IMR-90 (cell line): ENCODE measurements around the gene POFUT1. TPM values are rescaled to one million over a fixed set of nuclear protein-coding genes. Genes with fewer than 3 reads are reported as not detected.

Experiments used
- ATAC-seq: fragments of 200-7000 bp; cut with Tn5 transposase; 2 replicates; pipeline ENCODE4 v1.9.1; 2020; ENCODE audit warnings: low read depth, mild to moderate bottlenecking, moderate library complexity
- BruUV-seq: library from RNA; stranded (reverse); fragments of 400-500 nt; replicated peaks from 2 replicates; lab custom pipeline; 2021; lab: Mats Ljungman, UMichigan
- CTCF ChIA-PET: fragments of 300-600 bp; formaldehyde crosslinking; extraction: SDS; loops from one replicate; lab custom pipeline; 2021; ENCODE audit warnings: antibody characterized with exemption; lab: Yijun Ruan, JAX
- POLR2A ChIA-PET: fragments of 300-600 bp; sonication (Branson Sonifier 250); formaldehyde crosslinking; loops from one replicate; lab custom pipeline; 2022; ENCODE audit warnings: antibody characterized with exemption; ENCODE audit not compliant: unreplicated experiment; lab: Charles Lee
- DNase-seq: peaks from one replicate; pipeline ENCODE4 v3.0.0; 2013
- H2AFZ ChIP-seq: replicated peaks from 2 replicates; pipeline ENCODE3; 2013; ENCODE audit warnings: low read length, mild to moderate bottlenecking; ENCODE audit not compliant: poor library complexity
- H2AK5ac ChIP-seq: 2 replicates; pipeline ENCODE4 v1.6.1; 2013; ENCODE audit warnings: low read depth, low read length, inconsistent platforms
- H2AK9ac ChIP-seq: replicated peaks from 2 replicates; pipeline ENCODE3; 2013; ENCODE audit warnings: mild to moderate bottlenecking, low read depth, low read length, moderate library complexity; ENCODE audit not compliant: poor library complexity
- H2BK120ac ChIP-seq: 2 replicates; pipeline ENCODE4 v1.6.1; 2013; ENCODE audit warnings: low read depth, low read length, inconsistent platforms
- H2BK15ac ChIP-seq: 3 replicates; pipeline ENCODE4 v1.6.1; 2013; ENCODE audit warnings: low read depth, low read length, inconsistent platforms
- H2BK20ac ChIP-seq: 2 replicates; pipeline ENCODE4 v1.6.1; 2013; ENCODE audit warnings: low read depth, mild to moderate bottlenecking, inconsistent platforms, low read length, moderate library complexity
- H2BK5ac ChIP-seq: 2 replicates; pipeline ENCODE4 v1.6.1; 2013; ENCODE audit warnings: mild to moderate bottlenecking, low read depth, low read length, inconsistent platforms; ENCODE audit not compliant: poor library complexity, severe bottlenecking
- H3K14ac ChIP-seq: replicated peaks from 2 replicates; pipeline ENCODE4 v1.6.1; 2013; ENCODE audit warnings: low read depth, low read length, inconsistent platforms
- H3K18ac ChIP-seq: 2 replicates; pipeline ENCODE4 v1.6.1; 2013; ENCODE audit warnings: low read depth, low read length, control low read depth
- H3K23ac ChIP-seq: 2 replicates; pipeline ENCODE4 v1.6.1; 2013; ENCODE audit warnings: low read depth, low read length, inconsistent platforms
- H3K27ac ChIP-seq: 2 replicates; pipeline ENCODE4 v1.5.1; 2013; ENCODE audit warnings: mild to moderate bottlenecking, control low read depth, low read length; ENCODE audit not compliant: insufficient read depth
- H3K27me3 ChIP-seq: 2 replicates; pipeline ENCODE4 v1.6.1; 2013; ENCODE audit warnings: low read length; ENCODE audit not compliant: control insufficient read depth, insufficient read depth
- H3K36me3 ChIP-seq: 2 replicates; pipeline ENCODE4 v1.6.1; 2013; ENCODE audit warnings: low read length, mixed read lengths; ENCODE audit not compliant: control insufficient read depth, insufficient read depth
- H3K4ac ChIP-seq: 2 replicates; pipeline ENCODE4 v1.6.1; 2013; ENCODE audit warnings: low read depth, low read length, inconsistent platforms
- H3K4me1 ChIP-seq: 2 replicates; pipeline ENCODE4 v1.6.1; 2013; ENCODE audit warnings: low read length, mixed read lengths; ENCODE audit not compliant: control insufficient read depth, insufficient read depth
- H3K4me2 ChIP-seq: 2 replicates; pipeline ENCODE4 v1.6.1; 2013; ENCODE audit warnings: low read depth, mild to moderate bottlenecking, control low read depth, low read length, moderate library complexity
- H3K4me3 ChIP-seq: 2 replicates; pipeline ENCODE4 v1.5.1; 2013; ENCODE audit warnings: low read depth, mild to moderate bottlenecking, control low read depth, low read length, moderate library complexity; ENCODE audit not compliant: insufficient read depth
- H3K56ac ChIP-seq: 2 replicates; pipeline ENCODE4 v1.6.1; 2013; ENCODE audit warnings: low read length, inconsistent platforms; ENCODE audit not compliant: insufficient read depth; ENCODE audit errors: extremely low read depth
- H3K79me1 ChIP-seq, 2 experiments: 2 replicates each; pipeline ENCODE4 v1.6.1; 2013; ENCODE audit warnings: low read length in 2 of 2, inconsistent platforms in 1 of 2, low read depth in 1 of 2
- H3K9ac ChIP-seq: 2 replicates; pipeline ENCODE4 v1.6.1; 2013; ENCODE audit warnings: low read depth, low read length, control low read depth
- H3K9me1 ChIP-seq: 2 replicates; pipeline ENCODE4 v1.6.1; 2013; ENCODE audit warnings: low read length, inconsistent platforms; ENCODE audit not compliant: insufficient read depth
- H3K9me3 ChIP-seq: 2 replicates; pipeline ENCODE4 v1.6.1; 2013; ENCODE audit warnings: low read length; ENCODE audit not compliant: control insufficient read depth, insufficient read depth
- H4K20me1 ChIP-seq: 2 replicates; pipeline ENCODE4 v1.6.1; 2013; ENCODE audit warnings: low read length, inconsistent platforms; ENCODE audit not compliant: insufficient read depth
- H4K5ac ChIP-seq: 2 replicates; pipeline ENCODE4 v1.6.1; 2013; ENCODE audit warnings: mild to moderate bottlenecking, low read depth, low read length, control low read depth
- H4K8ac ChIP-seq, 2 experiments: 2 replicates each; pipeline ENCODE4 v1.6.1; 2013; ENCODE audit warnings: low read depth in 2 of 2, low read length in 2 of 2, control low read depth in 1 of 2, inconsistent platforms in 1 of 2
- H4K91ac ChIP-seq: 2 replicates; pipeline ENCODE4 v1.6.1; 2013; ENCODE audit warnings: low read depth, low read length, inconsistent platforms; ENCODE audit not compliant: insufficient read depth
- CEBPB ChIP-seq: IDR thresholded peaks from 2 replicates; pipeline ENCODE4 v1.6.1; 2012; ENCODE audit warnings: low read depth, low read length, improper control_type of control experiment
- RAD21 ChIP-seq: IDR thresholded peaks from 2 replicates; pipeline ENCODE4 v1.6.1; 2012; ENCODE audit warnings: low read length, improper control_type of control experiment
- WGBS, 2 experiments: methylation state at CpG; one replicate each; pipeline versions ENCODE4 v1.1.5 to v1.1.7; 2013; ENCODE audit warnings: missing lambda C conversion rate in 2 of 2; ENCODE audit not compliant: insufficient read length in 1 of 2; ENCODE audit errors: extremely low coverage in 2 of 2; 5-methylcytosine and 5-hydroxymethylcytosine counted together
- dilution Hi-C: fragments of 300-500 bp; cut with HindIII; formaldehyde crosslinking; loops from one replicate; pipeline ENCODE4 v1.14.3; 2018; ENCODE audit warnings: low sequenced_read_pairs; ENCODE audit not compliant: unreplicated experiment
- in situ Hi-C: fragments of 300-500 bp; cut with MboI; formaldehyde crosslinking; loops from 3 replicates; pipeline ENCODE4 v1.14.3; 2019; ENCODE audit warnings: low sequenced_read_pairs, inconsistent platforms, mixed read lengths
- intact Hi-C: fragments of 100-400 bp; cut with micrococcal nuclease; formaldehyde crosslinking; loops from 2 replicates; pipeline ENCODE4 v1.10.0; 2022
- polyA plus RNA-seq, 3 experiments: library from polyadenylated mRNA; depleted of rRNA; stranded (reverse); fragments of >200 nt; gene quantifications; 2 replicates each; pipeline ENCODE4 v1.2.3, GENCODE V29; 2012; ENCODE audit warnings: low replicate concordance in 1 of 3
- total RNA-seq: library from RNA; depleted of rRNA; stranded (reverse); fragments of >200 nt; gene quantifications from 2 replicates; pipeline ENCODE4 v1.2.3, GENCODE V29; 2012
- TF ChIP-seq, protein P1 (sequence below): fragments of 150-350 bp; IDR thresholded peaks from 2 replicates; pipeline ENCODE4 v1.6.1; 2016; ENCODE audit warnings: low read depth, mild to moderate bottlenecking, low read length, moderate library complexity, borderline replicate concordance

The POFUT1 gene
- total and polyA plus RNA-seq, 2 of the 4 experiments (the other 2 are of a cell fraction) = 25.5 to 41.1 TPM

DNA sequence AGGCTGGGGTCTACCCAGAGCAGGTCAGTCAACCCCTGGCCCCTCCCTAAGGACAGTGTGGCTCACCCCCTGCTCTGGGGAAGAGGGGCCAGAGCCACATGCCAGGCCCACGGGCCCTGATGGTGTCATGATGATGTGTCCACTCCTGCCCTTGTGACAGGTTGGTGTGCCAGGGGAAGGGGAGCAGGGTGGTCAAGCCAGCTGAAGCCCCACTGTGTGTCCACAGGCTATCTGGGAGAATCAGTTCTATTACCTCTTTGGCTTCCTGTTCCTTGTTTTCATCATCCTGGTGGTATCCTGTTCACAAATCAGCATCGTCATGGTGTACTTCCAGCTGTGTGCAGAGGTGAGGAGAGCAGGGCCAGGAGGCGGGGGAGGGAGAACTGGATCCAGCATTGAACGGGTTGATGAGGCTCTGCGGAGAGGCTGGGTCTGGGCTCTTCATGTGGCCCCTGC, 47.9 kb upstream of the POFUT1 start:
- H2BK120ac ChIP-seq = no peak overlapping the region
- in situ Hi-C loops = no loop called here

More for the DNA sequence above, 47.9 kb upstream of the POFUT1 start:
- ATAC-seq (no peak), DNase-seq (no peak)
- Histone ChIP-seq H3K18ac (no peak overlapping the region), H3K4me2 (no peak overlapping the region), H3K14ac (no peak overlapping the region), H3K36me3 (peaks cover 57% of the 10 kb centered on the region), H4K91ac (no peak overlapping the region), H3K79me1 (peaks cover 0 to 15% of the 10 kb centered on the region in 2 experiments; a peak in 2 of 4 replicates), H2AK5ac (no peak overlapping the region), H3K4ac (no peak overlapping the region), H3K4me1 (peaks cover 7% of the 10 kb centered on the region; the same call in 1 of the 2 replicates), H4K5ac (no peak overlapping the region), H3K9me1 (peaks cover 20% of the 10 kb centered on the region; the same call in 1 of the 2 replicates), H3K56ac (no peak overlapping the region), H2AFZ (no peak overlapping the region), H3K27ac (no peak overlapping the region), H3K9ac (no peak overlapping the region), H2BK20ac (no peak overlapping the region), H3K9me3 (no peaks in the 10 kb centered on the region), H2BK5ac (no peak overlapping the region), H2BK15ac (no peak overlapping the region), H2AK9ac (peak overlapping the region; percentile 42), H3K4me3 (no peak overlapping the region), H3K23ac (no peak overlapping the region), H3K27me3 (no peaks in the 10 kb centered on the region), H4K8ac (no peak overlapping the region), H4K20me1 (peaks cover 6% of the 10 kb centered on the region)
- intact Hi-C loops = no loop called here
- ChIA-PET CTCF (no interaction called here), POLR2A (no interaction called here)
- BruUV-seq = no TSS peak
- 68% methylated on average over 3 of the region's 5 CpGs; no CpG with 5 or more reads in 1 of the 2 experiments for WGBS, 2 experiments
- TF ChIP-seq RAD21 (no peak), CEBPB (no peak)
- TF ChIP-seq, protein P1, sequence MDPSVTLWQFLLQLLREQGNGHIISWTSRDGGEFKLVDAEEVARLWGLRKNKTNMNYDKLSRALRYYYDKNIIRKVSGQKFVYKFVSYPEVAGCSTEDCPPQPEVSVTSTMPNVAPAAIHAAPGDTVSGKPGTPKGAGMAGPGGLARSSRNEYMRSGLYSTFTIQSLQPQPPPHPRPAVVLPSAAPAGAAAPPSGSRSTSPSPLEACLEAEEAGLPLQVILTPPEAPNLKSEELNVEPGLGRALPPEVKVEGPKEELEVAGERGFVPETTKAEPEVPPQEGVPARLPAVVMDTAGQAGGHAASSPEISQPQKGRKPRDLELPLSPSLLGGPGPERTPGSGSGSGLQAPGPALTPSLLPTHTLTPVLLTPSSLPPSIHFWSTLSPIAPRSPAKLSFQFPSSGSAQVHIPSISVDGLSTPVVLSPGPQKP = no peak
- dilution Hi-C loops = no loop called here
